Stimulated activated CD4-positive, alpha-beta T cell treated with anti-CD3 and anti-CD28 coated beads, Interleukin-4, amount 100 ng/mL, for 24 hours (primary cell): Measurements from ENCODE around the gene ATP6V0E1.

Experiments
- DNase-seq: peaks from one replicate; pipeline ENCODE4 v3.0.0-alpha.2; 2020

The ATP6V0E1 gene

DNA sequence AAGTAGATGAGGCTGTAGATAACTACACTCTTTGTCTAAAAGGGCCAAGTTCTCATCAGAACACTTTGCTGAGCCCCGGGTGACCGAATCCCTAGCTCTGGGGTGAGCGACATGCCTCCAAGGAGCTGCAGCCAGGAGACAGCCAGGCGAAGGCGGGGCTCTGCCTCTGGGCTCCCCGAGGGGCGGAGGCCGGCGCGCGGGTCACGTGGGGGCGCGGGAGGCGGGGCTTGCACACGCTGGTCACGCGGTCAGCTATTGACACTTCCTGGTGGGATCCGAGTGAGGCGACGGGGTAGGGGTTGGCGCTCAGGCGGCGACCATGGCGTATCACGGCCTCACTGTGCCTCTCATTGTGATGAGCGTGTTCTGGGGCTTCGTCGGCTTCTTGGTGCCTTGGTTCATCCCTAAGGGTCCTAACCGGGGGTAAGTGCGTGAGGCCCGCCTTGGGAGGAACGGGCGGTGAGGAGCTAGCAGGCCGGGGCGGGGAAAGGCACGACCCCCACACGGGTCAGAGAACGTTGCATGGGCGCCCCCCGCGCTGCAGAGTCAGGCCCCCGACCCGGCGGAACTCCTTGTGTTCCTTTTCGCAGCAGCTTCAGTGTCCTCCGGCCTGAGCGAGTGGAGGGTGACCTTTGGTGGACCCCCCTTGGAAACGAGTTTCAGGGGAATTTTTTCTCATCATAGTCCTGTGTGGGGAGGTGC, at the start of gene ATP6V0E1:
ATP6V0E1 (plus strand) TSS at position 230 of the 702 bp plus-strand sequence; CDS start at position 320, 90 bp downstream.
- DNase-seq = peak; percentile 96

DNA sequence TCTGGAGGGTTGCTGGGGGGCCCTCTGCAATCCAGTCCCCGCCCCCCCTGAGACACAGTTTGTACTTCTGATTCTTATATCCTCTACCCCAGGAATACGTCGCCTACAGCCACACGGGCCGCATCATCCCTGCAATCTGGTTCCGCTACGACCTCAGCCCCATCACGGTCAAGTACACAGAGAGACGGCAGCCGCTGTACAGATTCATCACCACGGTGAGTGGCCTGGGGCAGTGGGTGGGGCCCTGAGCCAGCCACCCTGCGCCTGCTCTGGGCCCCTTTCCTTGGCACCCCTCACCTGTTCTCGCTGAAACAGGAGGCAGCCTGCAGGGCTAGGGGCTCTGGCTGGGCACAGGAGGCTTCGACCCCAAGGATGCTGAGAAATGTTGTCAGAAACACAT, 48.5 kb upstream of the ATP6V0E1 start:
- DNase-seq = no peak

DNA sequence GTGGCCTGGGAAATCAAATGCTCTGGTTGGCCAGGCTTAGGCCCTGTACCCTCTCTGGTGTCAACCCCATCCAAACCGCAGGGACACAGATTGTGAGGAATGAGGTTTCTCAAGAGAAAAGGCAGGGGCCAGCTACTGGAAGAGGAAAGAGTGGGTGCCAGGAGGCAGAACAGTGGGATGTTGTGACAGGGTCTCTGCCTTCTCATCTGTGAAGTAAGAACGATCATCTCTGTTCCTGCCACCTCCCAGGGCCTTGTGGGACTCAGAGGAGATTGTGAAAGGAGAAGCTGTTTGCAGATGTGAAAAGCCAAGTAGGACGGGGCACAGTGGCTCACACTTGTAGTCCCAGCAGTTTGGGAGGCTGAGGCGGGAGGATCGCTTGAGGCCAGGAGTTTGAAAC, 47.2 kb upstream of the ATP6V0E1 start:
- no peak for DNase-seq

DNA sequence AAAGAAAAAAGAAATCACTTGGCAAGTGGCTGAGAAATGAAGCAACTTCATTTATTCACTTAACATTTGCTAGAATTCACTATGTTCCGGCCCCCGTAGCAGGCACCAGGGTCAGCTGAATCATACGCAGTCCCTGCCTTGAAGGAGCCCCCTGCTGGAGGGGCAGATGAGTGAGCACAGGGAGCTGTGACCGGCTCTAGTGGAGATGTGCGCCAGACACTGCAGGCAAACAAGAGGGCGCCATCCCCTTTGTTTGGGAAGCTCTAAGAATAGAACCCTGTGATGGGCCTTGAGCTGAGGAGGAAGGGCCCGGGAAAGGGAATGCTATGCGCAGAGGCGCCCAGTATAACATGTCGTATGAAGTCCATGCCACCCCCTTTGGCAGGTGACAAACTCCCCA, 44.5 kb upstream of the ATP6V0E1 start:
- DNase-seq = peak; percentile 6

DNA sequence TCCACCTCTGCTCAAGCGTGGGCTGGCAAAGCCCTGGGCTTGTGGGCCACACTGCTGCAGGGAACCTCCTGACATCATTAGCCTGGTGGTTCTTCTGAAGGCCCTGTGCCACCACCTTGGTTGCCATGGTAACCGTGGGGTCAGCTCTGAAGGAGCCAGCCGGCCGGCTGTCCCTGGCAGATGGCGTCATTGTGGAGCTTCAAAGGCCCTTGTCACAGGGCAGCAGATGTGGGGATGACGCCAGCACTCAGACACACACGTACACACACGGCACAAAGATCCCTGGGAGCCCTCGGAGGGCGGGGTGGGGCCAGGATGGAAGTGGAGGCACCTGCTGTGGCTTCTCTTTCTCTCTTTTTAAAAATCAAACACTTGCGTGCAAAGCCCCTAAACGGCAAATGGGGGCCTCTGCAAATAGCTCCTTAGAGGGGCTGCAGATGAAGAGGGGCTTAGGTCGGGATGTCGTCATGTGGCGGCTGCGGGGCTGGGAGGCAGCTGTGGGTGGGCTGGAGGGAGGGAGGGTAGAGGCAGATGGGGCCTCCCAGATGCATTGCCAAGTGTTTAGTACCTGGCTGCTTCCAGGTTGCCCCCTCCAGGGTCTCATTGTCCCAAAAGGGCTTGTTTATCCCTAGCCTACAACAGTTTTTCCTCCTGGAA, 43.8 kb upstream of the ATP6V0E1 start:
- DNase-seq = no peak

DNA sequence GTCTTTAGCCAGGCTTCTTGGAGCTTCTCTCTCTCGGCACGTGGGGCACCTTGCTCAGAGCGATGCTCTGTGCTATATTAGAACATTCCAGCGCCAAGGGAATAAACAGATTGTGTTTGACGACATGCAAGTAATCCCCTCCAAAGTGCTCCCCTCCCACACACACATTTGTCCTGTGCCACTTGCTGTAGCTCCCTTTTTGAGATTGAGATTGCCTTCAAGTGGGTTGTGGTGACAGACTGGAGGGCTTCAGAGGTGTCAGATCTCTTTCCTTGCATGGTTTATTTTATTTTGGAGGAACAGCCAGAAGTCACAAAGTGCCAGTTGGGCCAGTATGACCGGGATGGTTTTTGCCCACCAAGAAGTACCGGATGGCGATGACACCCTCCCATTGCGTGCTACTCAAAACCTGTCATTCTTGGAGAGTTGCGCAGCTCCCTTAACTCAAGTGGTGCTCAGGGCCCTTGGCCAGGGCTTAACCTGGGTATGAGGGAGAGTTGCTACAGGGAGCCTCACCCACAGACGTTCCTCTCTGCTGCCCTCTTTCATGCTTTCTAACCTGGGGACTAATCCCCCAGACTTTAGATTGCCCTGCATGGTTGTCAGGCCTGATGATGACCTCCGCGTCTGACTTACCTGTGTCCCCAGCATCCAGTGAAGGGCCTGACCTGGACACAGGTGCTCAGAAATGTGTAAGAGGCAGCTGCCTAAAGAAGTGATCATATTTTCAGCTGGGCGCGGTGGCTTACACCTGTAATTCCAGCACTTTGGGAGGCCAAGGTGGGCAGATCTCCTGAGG, 43.1 kb upstream of the ATP6V0E1 start:
- DNase-seq = no peak

DNA sequence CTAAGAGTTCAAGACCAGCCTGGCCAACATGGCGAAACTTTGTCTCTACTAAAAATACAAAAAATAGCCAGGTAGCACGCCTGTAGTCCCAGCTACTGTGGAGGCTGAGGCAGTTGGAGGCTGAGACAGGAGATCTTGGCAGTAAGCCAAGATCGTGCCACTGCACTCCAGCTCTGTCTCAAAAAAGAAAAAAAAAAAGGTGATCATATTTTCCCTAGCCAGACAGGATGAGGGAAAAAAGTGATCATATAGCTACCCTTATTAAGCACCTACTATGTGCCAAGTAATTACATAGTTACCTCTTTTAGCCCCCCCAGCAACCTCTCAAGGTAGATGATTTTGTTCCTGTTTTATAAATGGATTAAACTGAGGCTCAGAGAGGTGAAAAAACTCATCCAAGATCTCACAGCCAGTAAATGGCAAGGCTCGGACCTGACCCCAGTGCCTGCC, 42.5 kb upstream of the ATP6V0E1 start:
- no peak for DNase-seq

DNA sequence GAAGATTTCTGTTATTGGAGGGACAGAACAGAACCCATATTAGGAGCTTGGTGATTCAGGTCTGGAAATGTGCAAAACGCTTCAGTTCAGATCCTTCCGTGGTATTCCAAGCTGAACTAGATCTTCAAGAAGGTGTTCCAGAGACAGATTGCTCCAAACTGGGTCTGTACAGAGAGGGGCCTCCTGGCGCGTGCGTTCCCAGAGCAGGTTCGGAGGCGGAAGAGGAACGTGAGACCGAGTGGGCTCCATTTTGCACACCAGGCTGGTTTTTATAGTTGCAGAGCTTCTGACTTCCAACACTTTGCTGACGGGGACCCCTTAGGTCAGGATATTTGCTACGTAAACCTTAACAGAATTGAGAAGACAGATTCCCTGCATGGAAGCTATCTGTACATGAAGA, 41.0 kb upstream of the ATP6V0E1 start:
- no peak for DNase-seq

DNA sequence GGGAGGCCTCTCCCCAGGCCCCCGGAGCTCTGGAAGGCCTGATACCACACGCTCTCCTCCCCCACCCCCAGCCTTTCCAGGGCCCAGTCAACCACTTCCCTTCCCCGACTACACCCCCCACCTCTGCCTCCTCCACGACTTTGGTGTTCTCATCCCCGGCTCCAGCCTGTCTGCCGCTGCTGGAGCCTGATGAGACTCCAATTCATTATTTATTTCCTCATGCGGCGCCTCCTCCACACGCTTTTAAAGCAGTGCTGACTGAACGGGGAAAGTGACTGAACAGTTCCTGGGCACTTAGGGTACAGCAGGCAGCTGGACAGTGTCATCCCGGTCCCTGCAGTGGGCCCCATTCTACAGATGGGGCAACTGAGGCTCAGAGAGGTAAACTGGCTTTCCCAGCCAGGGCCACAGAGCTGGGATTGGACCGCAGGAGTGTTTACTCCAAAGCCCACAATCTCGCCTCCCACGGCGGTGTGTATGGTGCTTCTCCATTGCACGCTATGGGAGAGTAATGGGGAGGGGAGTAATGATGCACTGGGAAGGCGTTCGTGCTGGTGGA, 40.2 kb upstream of the ATP6V0E1 start:
- no peak for DNase-seq

DNA sequence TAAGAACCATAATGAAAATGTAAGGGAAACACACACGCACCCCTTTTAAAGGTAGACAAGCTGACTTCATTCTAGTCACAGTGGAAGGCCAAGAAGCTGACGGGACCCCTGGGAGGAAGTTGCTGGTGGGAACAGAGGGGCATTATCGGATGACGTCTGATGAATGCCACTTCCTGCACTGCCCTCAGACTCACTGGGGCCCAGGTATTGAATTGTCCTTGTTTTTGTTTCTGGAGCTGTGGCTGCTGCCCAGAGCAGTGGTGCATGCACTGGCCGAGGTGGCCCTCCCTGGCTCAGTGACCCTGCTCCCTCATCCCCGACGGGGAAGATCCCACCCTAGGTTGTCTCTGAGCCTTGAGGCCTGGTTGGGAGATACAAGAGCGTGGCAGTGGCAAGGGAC, 39.7 kb upstream of the ATP6V0E1 start:
- DNase-seq = no peak

DNA sequence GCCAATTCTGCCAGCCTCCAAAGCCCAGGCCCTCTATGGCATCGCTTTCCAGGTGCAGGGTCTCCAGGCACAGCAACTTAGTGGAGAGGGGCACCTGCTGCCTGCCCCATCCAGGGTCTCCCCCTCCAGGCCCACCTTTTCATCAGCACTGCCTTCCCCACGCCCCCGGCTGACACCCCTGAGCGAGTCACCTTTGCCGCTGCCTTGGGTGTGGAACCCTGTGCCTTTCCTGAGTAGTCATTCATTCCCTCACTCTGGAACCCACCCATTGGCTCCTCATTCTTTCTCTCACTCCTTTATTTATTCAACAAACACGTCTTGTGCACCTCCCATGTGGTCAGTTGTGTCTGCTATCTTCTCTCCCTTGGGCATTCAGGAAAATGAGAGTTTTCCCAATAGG, 38.8 kb upstream of the ATP6V0E1 start:
- DNase-seq = no peak

DNA sequence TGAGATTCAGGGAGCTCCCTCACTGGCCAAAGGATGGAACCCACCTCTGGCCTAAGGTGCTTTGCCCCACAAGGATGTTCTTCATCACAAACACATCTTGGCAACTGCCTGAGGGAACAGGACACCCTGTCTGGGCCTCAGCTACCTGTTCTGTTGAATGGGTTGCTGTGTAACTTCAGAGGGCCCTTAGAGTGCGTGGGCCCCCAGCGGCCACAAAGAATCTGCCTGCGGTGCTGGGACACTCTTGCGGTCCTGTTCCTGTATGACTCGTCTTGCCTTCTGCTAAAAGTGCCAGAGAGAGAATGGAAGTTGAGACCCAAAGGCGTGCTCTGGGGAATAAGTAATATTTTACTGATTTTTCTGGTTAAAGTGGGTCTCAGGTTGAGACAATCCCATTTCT, 38.4 kb upstream of the ATP6V0E1 start:
- DNase-seq = no peak

DNA sequence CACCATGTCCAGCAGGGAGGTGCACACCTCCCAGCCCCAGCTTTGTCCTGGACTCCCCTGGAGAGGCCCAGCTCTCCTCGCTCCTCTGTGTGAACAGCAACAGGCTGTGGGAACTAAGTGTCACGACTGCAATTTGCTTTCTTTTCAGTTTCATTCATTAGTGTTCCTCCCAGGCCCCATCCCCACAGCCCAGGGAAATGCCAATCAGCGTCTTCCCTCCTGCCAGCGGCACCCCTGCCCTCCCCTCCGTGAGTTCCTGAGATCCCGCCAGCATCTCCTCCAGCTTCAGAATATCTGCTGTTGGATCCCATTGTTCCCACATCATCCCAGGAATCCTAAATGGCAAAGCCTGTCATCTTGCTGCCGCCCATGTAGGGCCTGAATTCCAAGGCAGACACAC, 37.4 kb upstream of the ATP6V0E1 start:
- DNase-seq = no peak

DNA sequence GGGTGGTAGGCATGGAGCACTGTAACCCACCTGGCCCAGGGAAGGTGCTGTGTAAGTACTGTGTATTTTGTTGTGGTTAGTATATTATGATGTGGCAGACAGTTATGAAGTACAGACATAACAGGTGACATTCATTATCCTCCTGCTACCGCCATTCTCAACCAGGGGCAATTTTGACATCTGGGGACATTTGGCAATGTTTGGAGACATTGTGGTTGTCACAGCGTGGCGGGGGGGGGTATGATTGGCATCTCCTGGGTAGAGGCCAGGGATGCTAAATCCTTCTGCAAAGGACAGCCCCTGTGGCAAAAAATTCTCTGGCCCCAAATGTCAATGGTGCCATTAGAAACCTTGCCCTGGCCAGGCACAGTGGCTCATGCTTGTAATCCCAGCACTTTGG, 34.1 kb upstream of the ATP6V0E1 start:
- no peak for DNase-seq

DNA sequence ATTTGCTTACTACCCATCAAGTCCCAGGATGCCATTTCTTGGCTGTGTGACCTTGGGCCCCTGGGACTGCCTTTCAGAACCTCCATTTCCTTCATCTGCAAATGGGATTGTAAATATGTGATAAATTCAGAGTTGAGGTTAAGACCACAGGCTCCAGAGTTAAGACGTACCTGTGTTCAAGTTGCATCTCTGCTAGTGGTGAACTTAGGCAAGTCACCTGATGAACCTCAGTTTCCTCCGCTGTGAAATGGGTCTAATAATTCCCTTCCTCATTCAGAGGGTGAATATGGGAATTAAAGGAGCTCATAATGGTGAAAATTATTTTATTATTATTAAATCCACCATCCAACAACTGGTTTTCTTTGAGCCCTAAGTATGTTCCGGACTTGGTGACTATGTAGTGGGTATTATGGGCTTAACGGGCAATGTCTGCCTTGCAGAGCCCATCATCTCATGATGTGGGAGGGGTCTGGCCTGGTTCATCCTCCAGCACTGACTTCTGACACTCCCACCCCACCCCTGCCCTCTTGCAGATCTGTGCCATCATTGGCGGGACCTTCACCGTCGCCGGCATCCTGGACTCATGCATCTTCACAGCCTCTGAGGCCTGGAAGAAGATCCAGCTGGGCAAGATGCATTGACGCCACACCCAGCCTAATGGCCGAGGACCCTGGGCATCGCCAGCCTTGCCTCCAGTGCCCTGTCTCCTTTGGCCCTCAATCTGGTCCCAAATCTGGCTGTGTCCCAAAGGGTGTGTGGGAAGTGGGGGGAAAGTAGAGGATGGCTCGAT, 33.2 kb upstream of the ATP6V0E1 start:
- DNase-seq = no peak

DNA sequence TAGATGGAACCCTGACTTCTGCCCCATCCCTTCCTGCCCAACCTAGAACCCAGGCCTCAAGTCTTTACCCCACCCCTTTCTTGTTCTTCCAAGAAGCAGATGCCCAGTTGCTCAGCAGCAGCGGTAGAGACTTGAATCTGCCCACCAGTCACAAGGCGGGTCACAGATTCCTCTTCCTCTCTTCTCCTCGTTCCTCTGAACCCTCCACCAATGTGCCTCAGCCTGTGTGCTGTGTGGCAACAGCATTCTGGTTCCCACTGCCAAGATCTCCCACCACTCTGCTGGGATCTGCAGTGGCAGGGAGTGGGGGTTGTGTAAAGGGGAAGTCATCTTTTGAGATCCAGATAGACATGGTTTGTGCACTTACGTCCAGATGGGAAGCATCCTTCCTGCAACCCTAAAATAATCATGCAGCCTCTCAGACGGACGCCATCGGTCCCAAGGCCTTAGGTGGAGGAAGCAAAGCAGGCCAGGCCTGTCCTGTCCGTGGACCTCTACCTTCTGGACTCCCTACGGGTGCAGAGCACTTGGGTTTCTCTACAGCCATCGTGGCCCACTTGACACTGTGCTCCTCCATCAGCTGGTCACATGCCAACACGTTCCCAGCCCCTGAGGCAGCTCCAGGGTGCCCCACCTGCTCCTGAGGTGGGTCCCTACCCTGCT, 32.1 kb upstream of the ATP6V0E1 start:
- DNase-seq = no peak

DNA sequence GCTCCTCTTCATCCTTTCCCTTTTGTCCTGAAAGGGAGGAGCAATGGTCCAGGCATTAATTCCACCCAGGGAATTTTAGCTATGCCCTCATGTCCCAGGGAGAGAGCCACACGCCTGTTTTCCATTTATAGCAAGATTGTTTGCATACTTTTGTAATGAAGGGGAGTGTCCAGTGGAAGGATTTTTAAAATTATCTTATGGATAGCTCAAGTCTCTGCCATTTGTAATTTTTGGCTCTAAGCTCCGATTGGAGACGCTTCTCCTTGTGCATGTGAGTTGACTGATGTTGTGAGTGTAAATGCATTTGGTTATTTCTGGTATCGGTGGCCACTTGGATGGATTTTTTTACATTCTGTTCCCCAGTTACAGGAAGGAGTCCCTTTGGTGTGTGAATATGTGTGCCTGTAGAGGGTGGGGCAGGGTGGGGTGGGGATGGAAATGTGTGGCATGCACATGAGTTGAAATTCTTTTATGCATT, 31.5 kb upstream of the ATP6V0E1 start:
- DNase-seq = no peak

DNA sequence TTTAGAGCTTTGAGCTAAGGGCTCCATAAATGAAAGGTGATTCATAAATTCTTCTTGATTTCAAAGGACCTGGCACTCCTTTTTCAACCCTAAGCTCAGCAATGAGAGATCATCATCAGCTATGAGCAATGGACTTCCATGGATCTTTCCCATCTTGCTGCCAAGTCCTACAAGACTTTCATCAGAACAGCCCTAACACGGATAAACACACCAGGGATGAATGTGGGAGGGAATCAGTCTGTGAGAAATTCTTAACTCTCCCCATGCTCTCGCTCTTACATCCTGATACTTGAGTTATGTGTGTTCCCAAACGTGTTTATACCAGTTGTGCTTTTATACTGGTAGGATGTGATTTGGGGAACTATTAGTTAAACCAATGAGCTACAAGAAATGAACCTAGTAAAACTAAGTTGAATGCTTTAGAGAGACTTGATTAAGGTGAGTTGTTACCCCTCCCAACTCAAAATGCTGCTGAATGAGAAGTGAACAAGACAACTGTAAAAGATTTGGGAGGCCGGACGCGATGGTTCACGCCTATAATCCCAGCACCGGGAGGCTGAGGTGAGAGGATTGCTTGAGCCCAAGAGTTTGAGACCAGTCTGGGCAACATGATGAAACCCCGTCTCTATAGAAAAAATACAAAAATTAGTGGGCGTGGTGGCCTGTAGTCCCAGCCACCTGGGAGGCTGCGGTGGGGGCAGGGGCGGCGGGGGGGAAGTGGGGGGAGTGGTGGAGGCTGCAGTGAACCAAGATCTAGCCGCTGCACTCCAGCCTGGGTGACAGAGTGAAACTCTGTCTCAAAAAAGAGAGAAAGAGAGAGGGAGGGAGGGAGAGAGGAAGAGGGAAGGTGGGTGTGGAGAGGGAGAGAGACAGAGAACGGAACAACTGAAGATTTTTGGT, 29.5 kb upstream of the ATP6V0E1 start:
- no peak for DNase-seq

DNA sequence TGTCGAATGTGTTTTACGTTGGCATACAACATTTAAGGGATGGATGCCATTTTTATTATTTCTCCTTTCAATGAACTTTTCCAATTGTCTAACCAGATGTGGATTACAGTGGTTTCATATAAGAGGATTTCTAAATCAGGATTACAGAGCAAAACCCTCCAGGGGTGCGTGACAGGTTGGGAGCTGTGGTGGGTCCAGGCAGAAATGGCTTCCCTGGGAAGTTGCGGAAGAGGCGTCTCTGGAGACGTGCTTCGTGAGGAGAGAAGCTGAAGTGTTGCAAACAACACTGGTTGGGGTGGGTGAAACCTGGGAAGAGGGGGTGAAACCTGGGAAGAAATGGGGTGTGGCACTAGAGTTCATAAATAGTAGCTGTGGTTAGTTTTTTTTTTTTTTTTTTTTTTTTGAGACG, 28.8 kb upstream of the ATP6V0E1 start:
- DNase-seq = no peak

DNA sequence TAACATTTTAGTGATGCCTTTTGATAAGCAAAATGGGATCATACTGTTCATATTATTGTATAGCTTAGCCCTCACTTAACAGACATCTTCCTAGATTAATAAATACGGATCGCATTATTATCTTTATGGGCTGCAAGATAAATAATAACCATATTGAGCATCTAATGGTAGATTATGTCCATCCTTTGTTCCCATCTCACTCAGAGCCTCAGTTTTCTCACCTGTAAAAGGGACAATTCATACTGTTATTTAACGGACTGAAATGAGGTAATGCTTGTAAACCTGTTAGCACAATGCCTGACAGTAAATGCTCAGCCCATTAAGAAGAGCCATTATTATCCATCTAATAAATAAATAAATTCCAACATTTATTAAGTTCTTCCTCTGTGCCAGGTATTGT, 27.3 kb upstream of the ATP6V0E1 start:
- DNase-seq = no peak

DNA sequence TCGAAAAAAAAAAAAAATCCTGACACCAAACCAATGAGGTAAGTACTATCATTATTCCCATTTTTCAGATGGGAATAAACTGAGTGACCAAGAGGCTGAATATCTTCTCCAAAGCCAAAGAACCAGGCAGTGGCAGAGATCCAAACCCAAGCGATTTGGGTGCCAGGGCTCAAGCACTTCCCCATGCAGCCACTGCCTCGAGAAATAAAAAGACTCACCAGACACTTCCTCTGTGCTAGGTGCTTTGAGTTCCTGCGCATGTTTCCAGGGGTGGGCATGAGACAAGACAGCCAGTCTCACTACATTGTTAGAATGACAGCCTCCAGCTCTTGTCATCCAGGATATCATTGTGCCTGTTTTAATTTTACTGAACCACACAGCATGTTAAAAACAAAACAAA, 26.6 kb upstream of the ATP6V0E1 start:
- DNase-seq = no peak
